Measurements from ENCODE around the gene DNAL4. TPM values are rescaled to one million over a fixed set of nuclear protein-coding genes. Genes with fewer than 3 reads are reported as not detected.

DNAL4 gene
- total RNA-seq, 2 donors from 2014 or later: 24.8 to 29.8 TPM

GRCh38 chr22:38828191-38828590 is 34.2 kb upstream of the DNAL4 start:
- H3K27me3 ChIP-seq (ENCODE audit: control insufficient read depth, insufficient read depth, low read length, poor library complexity, severe bottlenecking): no peaks in the 10 kb centered on the region
- H3K36me3 Mint-ChIP-seq (ENCODE audit: low read depth): no peaks in the 10 kb centered on the region
- DNase-seq: no peak
- no peak for TF ChIP-seq CTCF (conservative IDR thresholded peaks at IDR 0.05)
- no peaks in the 10 kb centered on the region for H3K9me3 Mint-ChIP-seq
- no peak overlapping the region for H3K9ac ChIP-seq (ENCODE audit: extremely low read depth, low read length, poor library complexity, severe bottlenecking)
- no peaks in the 10 kb centered on the region for H3K4me1 ChIP-seq (ENCODE audit: control insufficient read depth, insufficient read depth, low read length)
- no peak overlapping the region for H3K27ac Mint-ChIP-seq
- peaks cover 4% of the 10 kb centered on the region for H3K27me3 Mint-ChIP-seq (ENCODE audit: insufficient read depth)
- H3K9me3 ChIP-seq (ENCODE audit: control insufficient read depth, low read length): no peaks in the 10 kb centered on the region
- H3K27ac ChIP-seq (ENCODE audit: low read depth, low read length): no peak overlapping the region
- WGBS, 2 experiments (ENCODE audit: insufficient coverage in 1 of 2, insufficient read length in 1 of 2): 59 to 73% methylated on average over 8 to 11 of the region's 11 CpGs
- H3K4me3 ChIP-seq (ENCODE audit: low read length): no peak overlapping the region
- no peaks in the 10 kb centered on the region for H3K36me3 ChIP-seq (ENCODE audit: control insufficient read depth, insufficient read depth, low read length)
- no peak overlapping the region for H3K4me3 Mint-ChIP-seq
- no peaks in the 10 kb centered on the region for H3K4me1 Mint-ChIP-seq

GRCh38 chr22:38827510-38827909 is 33.6 kb upstream of the DNAL4 start:
- no peak overlapping the region for H3K4me3 Mint-ChIP-seq
- Histone ChIP-seq H3K9me3 (ENCODE audit: control insufficient read depth, low read length) (no peaks in the 10 kb centered on the region), H3K27me3 (ENCODE audit: control insufficient read depth, insufficient read depth, low read length, poor library complexity, severe bottlenecking) (no peaks in the 10 kb centered on the region), H3K27ac (ENCODE audit: low read depth, low read length) (no peak overlapping the region), H3K36me3 (ENCODE audit: control insufficient read depth, insufficient read depth, low read length) (no peaks in the 10 kb centered on the region), H3K4me3 (ENCODE audit: low read length) (no peak overlapping the region), H3K9ac (ENCODE audit: extremely low read depth, low read length, poor library complexity, severe bottlenecking) (no peak overlapping the region), H3K4me1 (ENCODE audit: control insufficient read depth, insufficient read depth, low read length) (no peaks in the 10 kb centered on the region)
- H3K27ac Mint-ChIP-seq: no peak overlapping the region
- no peaks in the 10 kb centered on the region for H3K4me1 Mint-ChIP-seq
- peaks cover 2% of the 10 kb centered on the region for H3K27me3 Mint-ChIP-seq (ENCODE audit: insufficient read depth)
- H3K9me3 Mint-ChIP-seq: no peaks in the 10 kb centered on the region
- no peak for DNase-seq
- H3K36me3 Mint-ChIP-seq (ENCODE audit: low read depth): no peaks in the 10 kb centered on the region
- no peak for TF ChIP-seq CTCF (conservative IDR thresholded peaks at IDR 0.05)

- Mint-ChIP-seq H3K4me1 (no peaks in the 10 kb centered on the region), H3K27me3 (ENCODE audit: insufficient read depth) (peaks cover 3% of the 10 kb centered on the region)
- no peaks in the 10 kb centered on the region for H3K27me3 ChIP-seq (ENCODE audit: control insufficient read depth, insufficient read depth, low read length, poor library complexity, severe bottlenecking)
Measured at GRCh38 chr22:38826801-38827200, 32.9 kb upstream of the DNAL4 start.

More at GRCh38 chr22:38826801-38827200, 32.9 kb upstream of the DNAL4 start:
- WGBS, 2 experiments (ENCODE audit: insufficient coverage in 1 of 2, insufficient read length in 1 of 2): 69 to 92% methylated on average over 2 to 5 of the region's 5 CpGs
- no peaks in the 10 kb centered on the region for H3K9me3 ChIP-seq (ENCODE audit: control insufficient read depth, low read length)
- H3K4me1 ChIP-seq (ENCODE audit: control insufficient read depth, insufficient read depth, low read length): no peaks in the 10 kb centered on the region
- Mint-ChIP-seq H3K27ac (no peak overlapping the region), H3K36me3 (ENCODE audit: low read depth) (no peaks in the 10 kb centered on the region), H3K4me3 (no peak overlapping the region), H3K9me3 (no peaks in the 10 kb centered on the region)
- H3K9ac ChIP-seq (ENCODE audit: extremely low read depth, low read length, poor library complexity, severe bottlenecking): no peak overlapping the region
- no peak for DNase-seq
- H3K4me3 ChIP-seq (ENCODE audit: low read length): no peak overlapping the region
- no peaks in the 10 kb centered on the region for H3K36me3 ChIP-seq (ENCODE audit: control insufficient read depth, insufficient read depth, low read length)
- TF ChIP-seq CTCF (conservative IDR thresholded peaks at IDR 0.05): no peak
- H3K27ac ChIP-seq (ENCODE audit: low read depth, low read length): no peak overlapping the region

Measured in endodermal cell (in vitro differentiated cells).